Endodermal cell (in vitro differentiated cells): ENCODE results near the gene MBTPS1. TPM values are rescaled to one million over a fixed set of nuclear protein-coding genes. Genes with fewer than 3 reads are reported as not detected.

ENCODE experiments used
- DNase-seq: peaks from one replicate; pipeline ENCODE4 v3.0.0-alpha.2; 2017
- H3K27ac ChIP-seq: 2 replicates; pipeline ENCODE4 v1.5.1; 2013; ENCODE audit warnings: mild to moderate bottlenecking, low read depth, low read length, moderate library complexity
- H3K27me3 ChIP-seq: 2 replicates; pipeline ENCODE4 v1.6.1; 2013; ENCODE audit warnings: mild to moderate bottlenecking, low read length, moderate library complexity; ENCODE audit not compliant: insufficient read depth, control insufficient read depth, poor library complexity, severe bottlenecking
- H3K36me3 ChIP-seq: 2 replicates; pipeline ENCODE4 v1.7.0; 2013; ENCODE audit warnings: mild to moderate bottlenecking, low read length, moderate library complexity; ENCODE audit not compliant: control insufficient read depth, insufficient read depth
- H3K4me1 ChIP-seq: one replicate; pipeline ENCODE4 v1.7.0; 2013; ENCODE audit warnings: low read length; ENCODE audit not compliant: control insufficient read depth, insufficient read depth
- H3K4me3 ChIP-seq: 2 replicates; pipeline ENCODE4 v1.5.1; 2013; ENCODE audit warnings: mild to moderate bottlenecking, low read length, moderate library complexity
- H3K9ac ChIP-seq: 2 replicates; pipeline ENCODE4 v1.6.1; 2013; ENCODE audit warnings: mild to moderate bottlenecking, low read length, moderate library complexity; ENCODE audit not compliant: poor library complexity, severe bottlenecking; ENCODE audit errors: extremely low read depth
- H3K9me3 ChIP-seq: 2 replicates; pipeline ENCODE4 v1.6.1; 2013; ENCODE audit warnings: mild to moderate bottlenecking, low read length, moderate library complexity; ENCODE audit not compliant: control insufficient read depth
- H3K27ac Mint-ChIP-seq: 2 replicates; pipeline ENCODE4 v1.8.0; 2020; ENCODE audit warnings: mixed read lengths
- H3K27me3 Mint-ChIP-seq: 2 replicates; pipeline ENCODE4 v1.8.0; 2021; ENCODE audit warnings: mild to moderate bottlenecking, mixed read lengths; ENCODE audit not compliant: insufficient read depth
- H3K36me3 Mint-ChIP-seq: 2 replicates; pipeline ENCODE4 v1.8.0; 2020; ENCODE audit warnings: low read depth, mixed read lengths
- H3K4me1 Mint-ChIP-seq: 2 replicates; pipeline ENCODE4 v1.8.0; 2020; ENCODE audit warnings: mixed read lengths
- H3K4me3 Mint-ChIP-seq: 2 replicates; pipeline ENCODE4 v1.8.0; 2020; ENCODE audit warnings: mild to moderate bottlenecking, moderate library complexity, mixed read lengths
- H3K9me3 Mint-ChIP-seq: 2 replicates; pipeline ENCODE4 v1.8.0; 2020; ENCODE audit warnings: mild to moderate bottlenecking, mixed read lengths
- WGBS, 2 experiments: methylation state at CpG; one replicate each; pipeline versions ENCODE4 v1.1.5 to v1.1.7; 2013; ENCODE audit warnings: missing lambda C conversion rate in 2 of 2, mixed read lengths in 1 of 2; ENCODE audit not compliant: insufficient coverage in 1 of 2, insufficient read length in 1 of 2; 5-methylcytosine and 5-hydroxymethylcytosine counted together
- total RNA-seq, 2 donors: library from RNA; stranded (reverse); fragmentation: NEBNext Ultra II Directional in 1 of 2; extraction: Animal tissue kit (Norgen Biotek cat#: 25700) in 1 of 2; gene quantifications; 2 replicates in 1 of 2; 3 replicates in 1 of 2; pipeline ENCODE4 v1.2.1, GENCODE V29; 2021
- TF ChIP-seq, protein P1 (sequence below): fragments of 200-600 bp; sonication (generic); conservative IDR thresholded peaks from 2 replicates; pipeline ENCODE4 v1.5.0; 2021; ENCODE audit warnings: antibody characterized with exemption, mild to moderate bottlenecking

Gene MBTPS1
- total RNA-seq, 2 donors from 2014 or later, result 59.7 to 62.9 TPM

DNA sequence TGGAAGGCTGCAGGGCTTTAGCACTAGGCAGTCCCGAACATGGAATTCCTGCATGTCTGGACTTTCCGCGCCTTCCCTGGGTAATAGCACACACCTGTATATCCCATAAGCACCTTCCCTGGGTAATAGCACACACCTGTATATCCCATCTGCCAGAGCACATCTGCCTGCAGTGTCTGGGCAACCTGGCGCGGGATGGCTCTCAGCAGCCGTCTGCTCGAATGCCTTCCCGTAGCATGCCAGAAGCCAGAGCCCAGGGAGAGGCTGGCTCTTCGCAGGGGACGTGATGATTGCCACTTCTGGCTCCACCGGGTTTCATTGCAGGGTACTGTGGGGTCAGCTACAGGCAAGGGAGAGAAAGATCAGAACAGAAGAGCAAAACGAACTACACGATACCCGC is 21.3 kb downstream of the MBTPS1 start:
- Mint-ChIP-seq H3K9me3 (no peaks in the 10 kb centered on the region), H3K4me3 (no peak overlapping the region), H3K27ac (no peak overlapping the region), H3K27me3 (no peaks in the 10 kb centered on the region), H3K36me3 (peaks cover 54% of the 10 kb centered on the region), H3K4me1 (peaks cover 5% of the 10 kb centered on the region)
- Histone ChIP-seq H3K36me3 (peaks cover 82% of the 10 kb centered on the region), H3K27ac (no peak overlapping the region), H3K9ac (no peak overlapping the region), H3K4me1 (no peaks in the 10 kb centered on the region), H3K9me3 (no peaks in the 10 kb centered on the region), H3K4me3 (no peak overlapping the region), H3K27me3 (no peaks in the 10 kb centered on the region)
- 96% methylated on average over 9 to 14 of the region's 14 CpGs for WGBS, 2 experiments
- TF ChIP-seq, protein P1, sequence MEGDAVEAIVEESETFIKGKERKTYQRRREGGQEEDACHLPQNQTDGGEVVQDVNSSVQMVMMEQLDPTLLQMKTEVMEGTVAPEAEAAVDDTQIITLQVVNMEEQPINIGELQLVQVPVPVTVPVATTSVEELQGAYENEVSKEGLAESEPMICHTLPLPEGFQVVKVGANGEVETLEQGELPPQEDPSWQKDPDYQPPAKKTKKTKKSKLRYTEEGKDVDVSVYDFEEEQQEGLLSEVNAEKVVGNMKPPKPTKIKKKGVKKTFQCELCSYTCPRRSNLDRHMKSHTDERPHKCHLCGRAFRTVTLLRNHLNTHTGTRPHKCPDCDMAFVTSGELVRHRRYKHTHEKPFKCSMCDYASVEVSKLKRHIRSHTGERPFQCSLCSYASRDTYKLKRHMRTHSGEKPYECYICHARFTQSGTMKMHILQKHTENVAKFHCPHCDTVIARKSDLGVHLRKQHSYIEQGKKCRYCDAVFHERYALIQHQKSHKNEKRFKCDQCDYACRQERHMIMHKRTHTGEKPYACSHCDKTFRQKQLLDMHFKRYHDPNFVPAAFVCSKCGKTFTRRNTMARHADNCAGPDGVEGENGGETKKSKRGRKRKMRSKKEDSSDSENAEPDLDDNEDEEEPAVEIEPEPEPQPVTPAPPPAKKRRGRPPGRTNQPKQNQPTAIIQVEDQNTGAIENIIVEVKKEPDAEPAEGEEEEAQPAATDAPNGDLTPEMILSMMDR, result no peak
- DNase-seq, result no peak

- peaks cover 5% of the 10 kb centered on the region for H3K4me1 Mint-ChIP-seq
- Histone ChIP-seq H3K9ac (no peak overlapping the region), H3K27ac (no peak overlapping the region), H3K4me1 (no peaks in the 10 kb centered on the region), H3K4me3 (no peak overlapping the region), H3K9me3 (no peaks in the 10 kb centered on the region), H3K27me3 (no peaks in the 10 kb centered on the region), H3K36me3 (peaks cover 92% of the 10 kb centered on the region)
- 94 to 95% methylated on average over 3 to 4 of the region's 4 CpGs for WGBS, 2 experiments
- H3K9me3 Mint-ChIP-seq, result no peaks in the 10 kb centered on the region
- H3K27ac Mint-ChIP-seq, result no peak overlapping the region
- no peak overlapping the region for H3K4me3 Mint-ChIP-seq
- DNase-seq, result no peak
- H3K36me3 Mint-ChIP-seq, result peaks cover 57% of the 10 kb centered on the region
- TF ChIP-seq, protein P1, result no peak
- H3K27me3 Mint-ChIP-seq, result no peaks in the 10 kb centered on the region
Measured at GRCh38 chr16:84093879-84094270, 22.9 kb downstream of the MBTPS1 start.

DNA sequence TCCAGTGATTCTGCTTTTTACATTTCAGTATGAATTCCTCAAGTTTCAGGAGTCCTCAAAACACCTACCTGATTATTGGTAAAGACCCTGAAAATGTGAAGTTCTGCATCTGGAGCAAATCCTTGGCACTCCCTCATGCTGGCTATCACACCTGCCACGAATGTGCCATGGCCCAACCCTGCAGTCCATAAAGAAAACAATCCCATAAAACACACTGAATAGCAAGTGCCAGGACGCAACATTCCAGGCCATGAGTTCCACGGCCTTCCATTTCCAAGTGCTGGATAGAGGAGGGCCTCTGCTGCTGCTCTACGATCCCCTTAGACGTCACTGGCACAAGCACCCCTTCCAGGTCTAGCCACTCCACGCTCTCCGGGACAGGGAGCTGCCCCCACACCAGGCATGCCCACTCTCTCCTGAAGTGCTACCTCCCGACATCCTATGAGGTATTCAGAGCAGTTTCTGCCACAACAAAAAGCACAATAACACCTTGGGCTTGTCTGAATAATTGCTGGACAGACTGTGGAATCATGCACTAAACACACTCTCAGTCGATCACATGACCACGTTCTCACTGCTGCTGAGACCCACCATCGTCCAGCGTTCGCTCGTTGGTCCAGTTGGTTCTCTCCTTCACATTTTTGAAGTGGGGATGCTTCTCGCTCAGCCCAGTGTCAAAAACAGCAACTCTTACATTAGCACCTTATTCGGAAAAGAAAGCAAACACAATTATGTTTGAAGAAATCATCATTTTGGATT is 23.4 kb downstream of the MBTPS1 start:
- Mint-ChIP-seq H3K9me3 (no peaks in the 10 kb centered on the region), H3K27ac (no peak overlapping the region), H3K4me1 (peaks cover 5% of the 10 kb centered on the region), H3K27me3 (no peaks in the 10 kb centered on the region), H3K4me3 (no peak overlapping the region), H3K36me3 (peaks cover 59% of the 10 kb centered on the region)
- no peak for DNase-seq
- H3K9ac ChIP-seq, result no peak overlapping the region
- WGBS, 2 experiments, result 93 to 97% methylated on average over 14 to 16 of the region's 16 CpGs
- TF ChIP-seq, protein P1, result no peak
- H3K36me3 ChIP-seq, result peaks cover 92% of the 10 kb centered on the region
- no peaks in the 10 kb centered on the region for H3K9me3 ChIP-seq
- H3K27me3 ChIP-seq, result no peaks in the 10 kb centered on the region
- H3K27ac ChIP-seq, result no peak overlapping the region
- H3K4me1 ChIP-seq, result no peaks in the 10 kb centered on the region
- H3K4me3 ChIP-seq, result no peak overlapping the region
